Islet of Langerhans (tissue), 1 donor: Measurements from ENCODE around the gene ADGRG4.

ENCODE experiments used
- FAIRE-seq: peaks from one replicate; lab custom pipeline; 2011; peaks lifted over from hg19 to GRCh38; lab: Jason Lieb, UNC

ADGRG4 gene

DNA sequence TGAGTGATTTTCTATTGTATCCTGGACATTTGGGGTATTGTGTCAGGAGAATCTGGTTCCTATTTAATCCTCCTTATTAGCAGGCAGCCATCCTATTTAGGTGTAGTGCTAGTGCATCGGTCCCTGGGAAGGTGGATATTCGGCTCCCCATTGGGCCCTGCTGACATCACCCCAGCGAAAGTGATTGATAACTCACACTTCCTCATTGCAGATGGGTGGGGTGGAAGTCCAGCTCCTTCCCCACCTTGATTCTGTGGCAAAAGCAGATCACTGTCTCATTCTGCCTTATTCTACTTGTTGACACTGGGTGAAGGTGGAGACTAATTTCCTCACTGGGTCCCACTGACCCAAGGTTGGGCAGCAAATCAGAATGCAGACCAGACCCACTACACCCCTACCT lies 163.8 kb downstream of the ADGRG4 start:
- no peak for FAIRE-seq
